GM12892 (cell line): ENCODE results near the gene HOXD4.

Experiments
- POLR2AphosphoS5 ChIP-seq: IDR thresholded peaks from 2 replicates; pipeline ENCODE4 v1.6.1; 2011; ENCODE audit warnings: low read depth, low read length, control low read depth
- TAF1 ChIP-seq: IDR thresholded peaks from 2 replicates; pipeline ENCODE4 v1.6.1; 2011; ENCODE audit warnings: low read depth, mild to moderate bottlenecking, control low read depth, low read length, borderline replicate concordance

DNA sequence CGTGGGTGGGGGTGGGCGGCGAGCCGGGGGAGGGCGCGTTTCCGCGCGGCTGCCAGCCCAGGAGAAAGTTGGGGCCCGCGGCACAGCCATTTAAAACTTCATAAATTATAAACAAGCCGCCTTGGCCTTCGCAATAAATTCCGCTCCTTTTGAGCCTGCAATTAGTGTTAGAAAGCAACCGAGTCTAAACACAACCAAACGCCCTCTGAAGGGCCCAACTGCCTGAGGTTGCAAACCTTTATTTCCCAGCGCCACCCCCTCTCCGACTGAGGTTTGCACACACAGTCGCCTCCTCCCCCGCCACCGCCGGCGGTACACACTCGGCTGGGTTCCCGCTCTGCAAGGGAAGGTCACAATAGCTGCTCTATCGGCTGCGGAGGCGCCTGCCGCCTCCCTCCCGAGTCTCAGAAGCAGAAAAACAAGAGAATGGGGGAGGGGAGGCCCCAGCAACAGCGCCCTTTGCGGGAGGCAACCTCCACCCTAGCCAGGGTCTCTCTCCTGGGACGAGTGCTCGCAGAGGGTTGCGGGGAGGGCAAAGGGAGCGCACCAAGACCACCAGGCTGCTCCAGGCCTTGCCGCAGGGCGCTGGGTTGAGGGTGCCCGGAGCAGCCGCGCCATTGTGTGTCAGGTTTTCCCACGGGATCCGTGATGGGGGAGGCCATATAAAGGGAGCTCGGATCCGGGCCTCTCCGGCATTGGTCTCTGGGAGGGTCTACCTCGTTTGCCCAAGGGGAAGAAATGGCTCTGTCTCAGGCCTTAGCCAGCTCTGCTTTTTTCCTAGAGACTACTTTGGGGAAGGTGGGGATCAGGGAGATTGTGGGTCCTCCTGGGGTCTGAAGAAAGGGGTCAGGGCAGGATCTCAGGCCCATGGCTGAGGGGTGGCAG lies 23.7 kb downstream of the HOXD4 start:
- TF ChIP-seq POLR2AphosphoS5: no peak
- no peak for TF ChIP-seq TAF1
